GM23338 (cell line): ENCODE data around the gene GLB1L.

Experiments used
- CREB1 ChIP-seq: fragments of 250-450 bp; sonication (Bioruptor Pico); IDR thresholded peaks from 2 replicates; pipeline ENCODE4 v1.5.0; 2020; ENCODE audit warnings: low read depth, mild to moderate bottlenecking, moderate library complexity
- ETS1 ChIP-seq: IDR thresholded peaks from 2 replicates; pipeline ENCODE4 v1.6.1; 2016; ENCODE audit warnings: antibody characterized with exemption
- EZH2 ChIP-seq: fragments of 200-600 bp; sonication (generic); IDR thresholded peaks from one replicate; pipeline ENCODE4 v1.8.0; 2017; ENCODE audit warnings: antibody characterized with exemption, mild to moderate bottlenecking, low read depth; ENCODE audit not compliant: unreplicated experiment
- EZH2phosphoT487 ChIP-seq: fragments of 200-600 bp; sonication (generic); IDR thresholded peaks from one replicate; pipeline ENCODE4 v1.8.1; 2018; ENCODE audit warnings: antibody characterized with exemption; ENCODE audit not compliant: unreplicated experiment
- JUNB ChIP-seq: IDR thresholded peaks from one replicate; pipeline ENCODE4 v1.6.1; 2016; ENCODE audit warnings: antibody characterized with exemption; ENCODE audit not compliant: unreplicated experiment
- POLR2AphosphoS5 ChIP-seq: IDR thresholded peaks from 2 replicates; pipeline ENCODE4 v1.6.1; 2016; ENCODE audit warnings: antibody characterized with exemption, low read depth
- REST ChIP-seq: IDR thresholded peaks from one replicate; pipeline ENCODE4 v1.6.1; 2018; ENCODE audit warnings: antibody characterized with exemption; ENCODE audit not compliant: unreplicated experiment
- STAT1 ChIP-seq: IDR thresholded peaks from one replicate; pipeline ENCODE4 v1.6.1; 2016; ENCODE audit warnings: antibody characterized with exemption; ENCODE audit not compliant: unreplicated experiment
- ZNF462 ChIP-seq: fragments of 250-450 bp; sonication (Bioruptor Pico); IDR thresholded peaks from 2 replicates; pipeline ENCODE4 v1.5.0; 2020; ENCODE audit warnings: mild to moderate bottlenecking, moderate library complexity
- TF ChIP-seq, protein P1 (sequence below), 2 experiments: fragments of 200-600 bp in 1 of 2; sonication (generic) in 1 of 2; conservative IDR thresholded peaks; 2 replicates each; pipeline versions ENCODE4 v1.5.1 to v1.6.1; 2016 to 2017; ENCODE audit warnings: antibody characterized with exemption in 2 of 2, low read depth in 2 of 2, mild to moderate bottlenecking in 2 of 2, moderate library complexity in 1 of 2

DNA sequence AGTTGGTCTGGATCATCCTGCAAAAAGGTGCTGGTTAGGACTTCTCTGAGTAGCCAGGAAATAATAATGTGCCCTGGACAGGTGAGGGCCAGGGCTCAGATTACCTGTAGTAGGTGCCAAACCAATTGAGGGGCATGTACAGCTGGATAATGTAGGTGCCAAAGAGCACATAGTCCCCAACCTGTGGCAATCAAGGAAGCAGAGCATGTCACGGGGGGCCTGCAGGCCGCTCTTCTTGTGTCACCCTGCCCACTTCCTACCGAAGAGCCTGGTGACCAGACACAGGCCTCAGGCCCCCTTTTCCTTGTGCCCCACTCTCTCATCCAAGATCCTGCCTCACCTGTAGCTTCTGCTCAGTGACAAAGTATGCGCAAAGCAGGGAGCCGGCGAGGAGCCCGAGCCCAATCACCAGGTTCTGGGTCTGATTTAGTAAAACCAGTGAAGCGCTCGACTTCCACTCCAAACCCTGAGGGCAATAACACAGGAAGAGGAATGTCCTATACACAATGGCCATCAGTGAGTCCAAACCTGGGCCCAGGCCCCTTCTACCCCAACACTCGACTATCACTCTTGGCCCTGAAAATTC lies 31.7 kb downstream of the GLB1L start:
- TF ChIP-seq CREB1 (CRISPR knock-in tag) (no peak), EZH2phosphoT487 (no peak), REST (no peak), POLR2AphosphoS5 (no peak), ETS1 (no peak), EZH2 (no peak), STAT1 (no peak), JUNB (no peak), ZNF462 (no peak)
- TF ChIP-seq, protein P1, sequence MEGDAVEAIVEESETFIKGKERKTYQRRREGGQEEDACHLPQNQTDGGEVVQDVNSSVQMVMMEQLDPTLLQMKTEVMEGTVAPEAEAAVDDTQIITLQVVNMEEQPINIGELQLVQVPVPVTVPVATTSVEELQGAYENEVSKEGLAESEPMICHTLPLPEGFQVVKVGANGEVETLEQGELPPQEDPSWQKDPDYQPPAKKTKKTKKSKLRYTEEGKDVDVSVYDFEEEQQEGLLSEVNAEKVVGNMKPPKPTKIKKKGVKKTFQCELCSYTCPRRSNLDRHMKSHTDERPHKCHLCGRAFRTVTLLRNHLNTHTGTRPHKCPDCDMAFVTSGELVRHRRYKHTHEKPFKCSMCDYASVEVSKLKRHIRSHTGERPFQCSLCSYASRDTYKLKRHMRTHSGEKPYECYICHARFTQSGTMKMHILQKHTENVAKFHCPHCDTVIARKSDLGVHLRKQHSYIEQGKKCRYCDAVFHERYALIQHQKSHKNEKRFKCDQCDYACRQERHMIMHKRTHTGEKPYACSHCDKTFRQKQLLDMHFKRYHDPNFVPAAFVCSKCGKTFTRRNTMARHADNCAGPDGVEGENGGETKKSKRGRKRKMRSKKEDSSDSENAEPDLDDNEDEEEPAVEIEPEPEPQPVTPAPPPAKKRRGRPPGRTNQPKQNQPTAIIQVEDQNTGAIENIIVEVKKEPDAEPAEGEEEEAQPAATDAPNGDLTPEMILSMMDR (conservative IDR thresholded peaks at IDR 0.05; ENCODE audit: low read depth in 2 of 2): no peak
